ENCODE measurements around the gene NR6A1. TPM values are rescaled to one million over a fixed set of nuclear protein-coding genes. Genes with fewer than 3 reads are reported as not detected.

NR6A1 gene
- total RNA-seq, 1 experiment from 2014 or later: 99.3 TPM

DNA sequence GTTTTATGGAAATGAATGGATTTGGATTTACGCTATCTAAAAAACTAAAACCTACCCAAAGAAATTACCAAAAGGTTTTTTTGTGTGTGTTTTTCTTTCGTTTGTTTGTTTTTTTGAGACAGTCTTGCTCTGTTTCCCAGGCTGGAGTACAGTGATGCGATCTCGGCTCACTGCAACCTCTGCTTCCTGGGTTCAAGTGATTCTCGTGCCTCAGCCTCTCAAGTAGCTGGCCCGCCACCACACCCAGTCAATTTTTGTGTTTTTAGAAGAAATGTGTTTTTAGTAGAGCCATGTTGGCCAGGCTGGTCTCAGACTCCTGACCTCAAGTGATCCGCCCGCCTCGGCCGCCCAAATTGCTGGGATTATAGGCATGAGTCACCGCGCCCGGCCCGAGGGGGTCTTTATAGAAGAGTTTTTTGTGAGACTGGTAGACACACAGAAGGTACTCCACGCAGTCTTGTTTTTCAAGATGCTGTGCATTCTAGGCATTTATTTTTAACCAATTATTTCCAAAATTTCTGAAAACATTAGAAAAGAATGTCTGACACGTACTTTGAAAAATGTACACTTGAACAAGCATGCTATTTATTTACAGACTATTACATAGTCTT is 75.7 kb downstream of the NR6A1 start:
- H2BK5ac ChIP-seq (ENCODE audit: insufficient read length, low read length): no peak overlapping the region
- no peak overlapping the region for H3K4me2 ChIP-seq (ENCODE audit: insufficient read depth, insufficient read length, low read length)
- no peak overlapping the region for H3K14ac ChIP-seq (ENCODE audit: insufficient read depth, low read length)
- H3T11ph ChIP-seq (ENCODE audit: low read length): no peak overlapping the region
- no peak overlapping the region for H2BK15ac ChIP-seq (ENCODE audit: low read depth, low read length)
- H3K4ac ChIP-seq (ENCODE audit: low read depth, low read length): no peak overlapping the region
- H3K27me3 ChIP-seq (ENCODE audit: insufficient read depth, low read length): no peaks in the 10 kb centered on the region
- H2AK5ac ChIP-seq (ENCODE audit: insufficient read length, low read length): no peak overlapping the region
- DNase-seq: no peak
- peaks cover 2% of the 10 kb centered on the region; the same call in 1 of the 2 replicates for H3K4me1 ChIP-seq (ENCODE audit: insufficient read depth, low read length)
- no peaks in the 10 kb centered on the region for H3K27me3 Mint-ChIP-seq (ENCODE audit: low read depth)
- H3K56ac ChIP-seq (ENCODE audit: insufficient read length, low read depth, low read length): no peak overlapping the region
- no peaks in the 10 kb centered on the region for H3K9me3 Mint-ChIP-seq
- no peak overlapping the region for H3K27ac Mint-ChIP-seq
- H3K9ac ChIP-seq (ENCODE audit: extremely low read depth, insufficient read length, low read length): no peak overlapping the region
- H2BK20ac ChIP-seq (ENCODE audit: low read depth, low read length, poor library complexity, severe bottlenecking): no peak overlapping the region
- no peaks in the 10 kb centered on the region for H3K9me3 ChIP-seq (ENCODE audit: control insufficient read depth, low read depth, low read length)
- no peak overlapping the region for H4K8ac ChIP-seq (replicated peaks; ENCODE audit: insufficient read length, low read depth, low read length)
- no peak overlapping the region for H4K91ac ChIP-seq (ENCODE audit: insufficient read length, low read depth, low read length)
- no peaks in the 10 kb centered on the region for H3K79me1 ChIP-seq (ENCODE audit: insufficient read depth, low read depth, low read length, poor library complexity, severe bottlenecking)
- H3K4me3 Mint-ChIP-seq: no peak overlapping the region
- H4K5ac ChIP-seq (ENCODE audit: insufficient read length, low read depth, low read length): no peak overlapping the region
- TF ChIP-seq, protein P1, sequence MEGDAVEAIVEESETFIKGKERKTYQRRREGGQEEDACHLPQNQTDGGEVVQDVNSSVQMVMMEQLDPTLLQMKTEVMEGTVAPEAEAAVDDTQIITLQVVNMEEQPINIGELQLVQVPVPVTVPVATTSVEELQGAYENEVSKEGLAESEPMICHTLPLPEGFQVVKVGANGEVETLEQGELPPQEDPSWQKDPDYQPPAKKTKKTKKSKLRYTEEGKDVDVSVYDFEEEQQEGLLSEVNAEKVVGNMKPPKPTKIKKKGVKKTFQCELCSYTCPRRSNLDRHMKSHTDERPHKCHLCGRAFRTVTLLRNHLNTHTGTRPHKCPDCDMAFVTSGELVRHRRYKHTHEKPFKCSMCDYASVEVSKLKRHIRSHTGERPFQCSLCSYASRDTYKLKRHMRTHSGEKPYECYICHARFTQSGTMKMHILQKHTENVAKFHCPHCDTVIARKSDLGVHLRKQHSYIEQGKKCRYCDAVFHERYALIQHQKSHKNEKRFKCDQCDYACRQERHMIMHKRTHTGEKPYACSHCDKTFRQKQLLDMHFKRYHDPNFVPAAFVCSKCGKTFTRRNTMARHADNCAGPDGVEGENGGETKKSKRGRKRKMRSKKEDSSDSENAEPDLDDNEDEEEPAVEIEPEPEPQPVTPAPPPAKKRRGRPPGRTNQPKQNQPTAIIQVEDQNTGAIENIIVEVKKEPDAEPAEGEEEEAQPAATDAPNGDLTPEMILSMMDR (conservative IDR thresholded peaks at IDR 0.05): no peak
- no peaks in the 10 kb centered on the region for H3K36me3 Mint-ChIP-seq (ENCODE audit: insufficient read depth in 1 of 3, low read depth in 3 of 3)
- H2BK120ac ChIP-seq (ENCODE audit: low read depth, low read length, poor library complexity, severe bottlenecking): no peak overlapping the region
- H2BK12ac ChIP-seq (ENCODE audit: insufficient read length, low read depth, low read length): no peak overlapping the region
- no CpG with 5 or more reads among the region's 16 CpGs for WGBS (ENCODE audit: extremely low coverage, insufficient read length, low lambda C conversion rate)
- no peak overlapping the region for H3K23ac ChIP-seq (ENCODE audit: insufficient read length, low read depth, low read length)
- H3K18ac ChIP-seq (ENCODE audit: insufficient read length, low read depth, low read length): no peak overlapping the region
- H2AFZ ChIP-seq (ENCODE audit: low read length): no peak overlapping the region
- H3K27ac ChIP-seq (ENCODE audit: insufficient read length, low read depth, low read length): no peak overlapping the region
- no peaks in the 10 kb centered on the region for H3K23me2 ChIP-seq (ENCODE audit: insufficient read length, low read depth, low read length, poor library complexity, severe bottlenecking)
- H4K20me1 ChIP-seq (ENCODE audit: control insufficient read depth, insufficient read depth, insufficient read length): no peaks in the 10 kb centered on the region
- H3K4me1 Mint-ChIP-seq: peaks cover 55 to 56% of the 10 kb centered on the region in 2 experiments
- H3K79me2 ChIP-seq (ENCODE audit: insufficient read depth, low read length): 0 out of 2 replicates have a peak, but pooled peaks cover 2% of the 10 kb centered on the region

Measured in H9 (cell line).